Right lobe of liver (tissue), 6 donors: ENCODE measurements around the gene TXNDC9. TPM values are rescaled to one million over a fixed set of nuclear protein-coding genes. Genes with fewer than 3 reads are reported as not detected.
"Not testable (repeated sequence)": the region's sequence is repeated elsewhere in the genome, so short reads cannot be mapped to it uniquely, and the experiment has no call there.

Source experiments
- ATAC-seq, 4 donors: fragments of 200-7000 bp; cut with Tn5 transposase; one replicate each; pipeline ENCODE4 v1.9.1; 2020; ENCODE audit warnings: mild to moderate bottlenecking in 4 of 4, moderate library complexity in 4 of 4
- DNase-seq, 3 donors: peaks; one replicate each; pipeline ENCODE4 v3.0.0-alpha.2; 2020
- H3K27ac ChIP-seq, 3 donors: fragments of 200-600 bp; one replicate each; pipeline ENCODE4 v1.8.0; 2022
- H3K27me3 ChIP-seq, 2 donors: fragments of 200-600 bp; one replicate each; pipeline ENCODE4 v1.8.0; 2022
- H3K36me3 ChIP-seq, 4 donors: fragments of 200-600 bp; sonication (generic) in 1 of 4; one replicate each; pipeline versions ENCODE4 v1.5.1 to v1.8.0; 2017 to 2022; ENCODE audit warnings: control low read depth in 1 of 4
- H3K4me1 ChIP-seq, 4 donors: fragments of 200-600 bp; sonication (generic) in 1 of 4; one replicate each; pipeline versions ENCODE4 v1.5.1 to v1.8.0; 2017 to 2022; ENCODE audit warnings: control low read depth in 1 of 4
- H3K4me3 ChIP-seq, 3 donors: fragments of 200-600 bp; one replicate each; pipeline ENCODE4 v1.8.0; 2022
- H3K9me3 ChIP-seq, 4 donors: fragments of 200-600 bp; sonication (generic) in 1 of 4; one replicate each; pipeline versions ENCODE4 v1.5.1 to v1.8.0; 2017 to 2022; ENCODE audit warnings: control low read depth in 1 of 4
- POLR2A ChIP-seq: fragments of 450-650 bp; IDR thresholded peaks from one replicate; pipeline ENCODE4 v1.6.1; 2017; ENCODE audit warnings: antibody characterized with exemption, mild to moderate bottlenecking
- WGBS: methylation state at CpG from one replicate; pipeline ENCODE4 v1.1.6; 2018; ENCODE audit warnings: low coverage, low lambda C conversion rate; ENCODE audit not compliant: insufficient coverage; ENCODE audit errors: missing lambda C conversion rate; 5-methylcytosine and 5-hydroxymethylcytosine counted together
- intact Hi-C, 2 donors: fragments of 100-400 bp; cut with DNase I; formaldehyde crosslinking; loops; one replicate each; pipeline versions ENCODE4 v1.11.2 to v1.14.1; 2022
- total RNA-seq, 6 experiments: library from RNA; depleted of rRNA in 2 of 6; stranded (reverse); fragments of >200 nt in 2 of 6; fragmentation: NEBNext Ultra II Directional in 3 of 6; extraction: Animal tissue kit (Norgen Biotek cat#: 25700) in 3 of 6; gene quantifications; one replicate each; pipeline versions ENCODE4 v1.1.0 to v1.2.4, GENCODE V29; 2016 to 2023
- TF ChIP-seq, protein P1 (sequence below), 4 donors: fragments of 200-600 bp in 3 of 4; fragments of 450-650 bp in 1 of 4; IDR thresholded peaks; one replicate each; pipeline versions ENCODE4 v1.5.1 to v1.8.0; 2016 to 2022; ENCODE audit warnings: antibody characterized with exemption in 4 of 4, mild to moderate bottlenecking in 2 of 4
- donor health status: DM: no; HTN: yes; CAD: no.
- donor health status: DM: no; HTN: no; CAD: no.
- donor health status: DM: no; HTN: no; CAD: no.
- donor health status: DM: no; HTN: yes; CAD: no.
- donor health status: DM: no; HTN: yes; CAD: no.

Gene TXNDC9
- total RNA-seq, 6 experiments from 2014 or later: 10.9 to 33.1 (median 14.1) TPM

DNA sequence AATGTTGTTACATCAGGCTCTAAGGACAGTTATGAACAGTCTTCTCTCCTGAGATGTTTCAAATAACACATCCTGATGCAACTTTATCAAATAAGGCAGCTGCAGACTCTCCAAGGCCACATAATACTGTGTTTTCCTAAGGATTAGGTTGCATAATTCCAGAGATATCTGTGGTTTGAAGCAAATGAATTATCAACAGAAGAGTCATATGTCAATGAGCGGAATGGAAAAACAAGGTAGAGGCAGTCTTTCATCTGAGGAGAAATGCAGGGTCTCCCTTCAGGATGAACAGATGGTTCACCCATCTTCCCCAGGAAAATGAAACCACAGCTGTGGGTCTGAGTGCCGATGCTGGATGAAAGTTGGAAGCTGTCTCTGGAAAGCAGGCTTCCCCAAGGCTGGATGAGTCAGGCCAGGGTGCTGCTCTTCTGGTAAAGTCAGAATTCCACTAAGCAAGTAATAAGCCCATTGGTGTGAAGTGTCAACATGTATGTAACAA, 57.3 kb downstream of the TXNDC9 start:
- no peak overlapping the region for H3K27ac ChIP-seq
- H3K9me3 ChIP-seq: no peaks in the 10 kb centered on the region
- DNase-seq (no peak), ATAC-seq (no peak)
- WGBS: 82% methylated on average over 1 of the region's 2 CpGs
- TF ChIP-seq, protein P1, sequence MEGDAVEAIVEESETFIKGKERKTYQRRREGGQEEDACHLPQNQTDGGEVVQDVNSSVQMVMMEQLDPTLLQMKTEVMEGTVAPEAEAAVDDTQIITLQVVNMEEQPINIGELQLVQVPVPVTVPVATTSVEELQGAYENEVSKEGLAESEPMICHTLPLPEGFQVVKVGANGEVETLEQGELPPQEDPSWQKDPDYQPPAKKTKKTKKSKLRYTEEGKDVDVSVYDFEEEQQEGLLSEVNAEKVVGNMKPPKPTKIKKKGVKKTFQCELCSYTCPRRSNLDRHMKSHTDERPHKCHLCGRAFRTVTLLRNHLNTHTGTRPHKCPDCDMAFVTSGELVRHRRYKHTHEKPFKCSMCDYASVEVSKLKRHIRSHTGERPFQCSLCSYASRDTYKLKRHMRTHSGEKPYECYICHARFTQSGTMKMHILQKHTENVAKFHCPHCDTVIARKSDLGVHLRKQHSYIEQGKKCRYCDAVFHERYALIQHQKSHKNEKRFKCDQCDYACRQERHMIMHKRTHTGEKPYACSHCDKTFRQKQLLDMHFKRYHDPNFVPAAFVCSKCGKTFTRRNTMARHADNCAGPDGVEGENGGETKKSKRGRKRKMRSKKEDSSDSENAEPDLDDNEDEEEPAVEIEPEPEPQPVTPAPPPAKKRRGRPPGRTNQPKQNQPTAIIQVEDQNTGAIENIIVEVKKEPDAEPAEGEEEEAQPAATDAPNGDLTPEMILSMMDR (IDR thresholded peaks at IDR 0.05): no peak
- TF ChIP-seq POLR2A: no peak
- no peaks in the 10 kb centered on the region for H3K27me3 ChIP-seq
- H3K4me3 ChIP-seq: no peak overlapping the region
- H3K36me3 ChIP-seq: no peaks in the 10 kb centered on the region
- H3K4me1 ChIP-seq: no peaks in the 10 kb centered on the region
- intact Hi-C loops: no loop called here

DNA sequence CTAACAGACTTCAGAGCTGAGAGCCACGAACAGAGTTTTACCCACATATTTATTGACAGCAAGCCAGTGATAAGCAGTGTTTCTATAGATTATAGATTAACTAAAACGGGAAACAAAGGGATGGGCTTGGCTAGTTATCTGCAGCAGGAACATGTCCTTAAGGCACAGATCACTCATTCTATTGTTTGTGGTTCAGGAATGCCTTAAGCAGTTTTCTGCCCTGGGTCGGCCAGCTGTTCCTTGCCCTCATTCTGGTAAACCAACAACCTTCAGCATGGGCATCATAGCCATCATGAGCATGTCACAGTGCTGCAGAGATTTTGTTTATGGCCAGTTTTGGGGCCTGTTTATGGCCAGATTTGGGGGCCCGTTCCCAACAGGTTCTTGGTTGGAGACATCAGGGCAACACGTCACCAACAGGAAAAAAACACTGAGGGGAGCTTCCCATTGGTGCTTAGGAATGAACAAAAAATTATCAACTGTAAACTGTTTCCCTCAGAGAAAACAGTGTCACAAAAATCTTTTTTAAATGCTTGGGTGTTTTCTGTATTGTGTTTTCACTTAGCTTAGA, 57.9 kb downstream of the TXNDC9 start:
- H3K27me3 ChIP-seq, H3K4me3 ChIP-seq, H3K27ac ChIP-seq, H3K9me3 ChIP-seq, H3K4me1 ChIP-seq, intact Hi-C loops, DNase-seq, H3K36me3 ChIP-seq, ATAC-seq: not testable (repeated sequence)
- WGBS: 94% methylated on average over 3 of the region's 5 CpGs

DNA sequence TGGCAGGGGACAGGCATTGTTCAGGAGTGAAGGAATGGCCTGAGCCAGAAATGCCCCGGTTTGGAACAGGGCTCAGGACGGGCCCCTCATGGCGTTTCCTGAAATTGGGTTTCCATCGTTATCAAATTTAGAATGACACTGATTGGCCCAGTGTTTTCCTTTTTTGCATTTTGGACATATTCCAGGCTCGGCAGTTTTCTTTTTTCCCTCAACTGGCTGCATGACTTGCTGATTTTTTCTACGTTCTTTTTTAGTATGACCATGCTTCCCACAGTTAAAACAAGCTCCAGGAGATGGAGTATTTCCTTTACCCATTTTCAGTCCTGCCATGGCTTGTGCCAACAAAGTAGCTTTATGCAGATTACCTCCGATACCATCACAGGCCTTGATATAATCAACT, 60.3 kb downstream of the TXNDC9 start:
- Histone ChIP-seq H3K27ac (no peak overlapping the region), H3K4me3 (no peak overlapping the region), H3K27me3 (no peaks in the 10 kb centered on the region), H3K36me3 (no peaks in the 10 kb centered on the region), H3K9me3 (no peaks in the 10 kb centered on the region), H3K4me1 (no peaks in the 10 kb centered on the region)
- intact Hi-C loops: no loop called here
- DNase-seq (no peak), ATAC-seq (no peak)
- TF ChIP-seq, protein P1 (IDR thresholded peaks at IDR 0.05): no peak
- TF ChIP-seq POLR2A: no peak
- WGBS: 57% methylated on average over 7 of the region's 7 CpGs

Other genes starting within 250 kb of the TXNDC9 start
- 1 to 10 TPM in 1 of 6 experiments, under 1 TPM in 5; 0.24 to 1.4 (median 0.44) TPM for gene C2orf15, start 194.6 kb downstream of the TXNDC9 start, total RNA-seq
- 1 to 10 TPM; 1.6 to 5.6 (median 2.7) TPM for gene TSGA10, start 181.4 kb downstream of the TXNDC9 start, total RNA-seq
- 1 to 10 TPM; 1.9 to 5.0 (median 3.6) TPM for gene LIPT1, start 181.4 kb downstream of the TXNDC9 start, total RNA-seq
- 10 to 100 TPM in 3 of 6 experiments, 1 to 10 TPM in 3; 4.0 to 12.5 (median 9.6) TPM for gene MITD1, start 155.3 kb downstream of the TXNDC9 start, total RNA-seq
- 10 to 100 TPM; 13.3 to 28.2 (median 14.2) TPM for gene MRPL30, start 155.1 kb downstream of the TXNDC9 start, total RNA-seq
- not detected for gene LYG2, start 80.7 kb downstream of the TXNDC9 start, total RNA-seq
- gene LYG1, start 35.1 kb downstream of the TXNDC9 start, total RNA-seq: under 1 TPM in 5 of 6 experiments, not detected in 1; 0.25 to 1.00 (median 0.64) TPM
- 10 to 100 TPM; 10.2 to 18.8 (median 17.4) TPM for gene EIF5B, start 1.1 kb upstream of the TXNDC9 start, total RNA-seq
- gene REV1, start 153.7 kb upstream of the TXNDC9 start, total RNA-seq: 10 to 100 TPM; 12.6 to 21.6 (median 13.6) TPM